GM21619 (cell line): ENCODE measurements around the gene FAM169A.
"Not testable (repeated sequence)": the region's sequence is repeated elsewhere in the genome, so short reads cannot be mapped to it uniquely, and the experiment has no call there.

Source experiments
- ATAC-seq: cut with Tn5 transposase; IDR thresholded peaks from one replicate; pipeline ENCODE4 v1.9.1; 2021; ENCODE audit not compliant: unreplicated experiment

FAM169A gene

DNA sequence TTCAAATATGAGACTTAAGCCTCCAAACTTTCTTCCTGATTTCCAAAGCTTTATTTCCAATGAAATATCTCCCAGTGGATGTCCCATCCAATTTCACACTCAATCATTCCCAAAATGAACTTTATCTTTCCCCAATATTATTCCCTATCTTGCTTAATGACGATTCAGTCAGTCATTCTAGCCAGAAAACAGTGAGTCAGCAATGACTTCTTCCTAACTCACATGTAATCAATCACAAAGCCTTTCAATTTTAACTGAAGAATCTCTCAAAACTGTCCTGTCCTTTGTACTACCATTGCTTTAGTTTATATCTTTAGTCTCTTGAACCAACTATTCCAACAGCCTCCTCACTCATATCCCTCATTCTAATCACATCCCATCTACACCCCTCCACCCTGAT, 64.2 kb downstream of the FAM169A start:
- ATAC-seq: no peak

- ATAC-seq: no peak
Measured at GRCh38 chr5:74801197-74801596, 65.0 kb downstream of the FAM169A start.

DNA sequence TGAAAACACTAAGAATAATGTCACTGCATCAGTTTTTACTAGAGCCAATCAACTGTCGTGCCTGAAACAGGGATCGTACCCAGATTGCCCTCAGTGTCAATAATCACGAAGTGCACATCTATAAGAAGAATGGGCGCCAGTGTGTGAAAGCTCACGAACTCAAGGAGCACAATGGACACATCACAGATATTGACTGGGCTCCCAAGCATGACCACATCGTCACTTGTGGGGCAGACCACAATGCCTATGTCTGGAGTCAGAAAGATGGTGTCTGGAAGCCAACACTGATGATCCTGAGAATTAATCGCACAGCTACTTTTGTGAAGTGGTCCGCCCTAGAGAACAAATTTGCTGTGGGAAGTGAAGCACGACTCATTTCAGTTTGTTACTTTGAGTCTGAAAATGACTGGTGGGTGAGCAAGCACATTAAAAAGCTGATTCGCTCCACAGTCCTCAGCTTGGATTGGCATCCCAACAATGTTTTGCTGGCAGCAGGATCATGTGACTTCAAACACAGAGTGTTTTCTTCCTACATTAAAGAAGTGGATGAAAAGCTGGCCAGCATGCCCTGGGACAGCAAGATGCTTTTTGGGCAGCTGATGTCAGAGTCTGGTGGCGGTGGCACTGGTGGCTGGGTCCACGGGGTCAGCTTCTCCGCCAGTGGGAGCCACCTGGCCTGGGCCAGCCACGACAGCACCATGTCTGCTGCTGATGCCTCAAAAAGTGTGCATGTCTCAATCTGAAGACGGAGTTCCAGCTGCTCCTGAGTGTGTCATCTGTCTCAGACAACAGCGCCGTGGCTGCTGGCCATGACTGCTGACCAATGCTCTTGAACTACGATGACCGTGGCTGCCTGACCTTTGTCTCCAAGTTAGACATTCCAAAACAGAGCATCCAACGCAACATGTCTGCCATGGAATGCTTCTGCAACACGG, 66.9 kb downstream of the FAM169A start:
- ATAC-seq: no peak

GRCh38 chr5:74791669-74792068, 74.5 kb downstream of the FAM169A start:
- ATAC-seq: not testable (repeated sequence)

DNA sequence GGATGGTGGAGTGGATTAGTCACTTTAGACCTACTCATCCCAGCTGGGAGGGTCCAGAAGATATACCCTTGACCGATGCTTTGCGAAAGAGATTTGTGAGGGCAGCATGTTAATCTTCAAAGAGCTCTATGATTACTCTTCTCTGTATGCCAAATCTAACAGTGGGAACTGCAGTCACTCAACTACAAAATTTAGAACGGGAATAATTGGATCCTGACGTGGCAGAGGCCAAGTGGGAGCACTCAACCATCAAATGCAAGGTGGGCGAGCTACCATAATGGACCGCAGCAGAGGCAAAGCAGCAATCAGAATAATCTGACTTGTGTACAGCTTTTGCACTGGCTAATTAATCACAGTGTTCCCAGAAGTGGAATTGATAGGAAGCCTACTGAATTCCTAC, 78.8 kb downstream of the FAM169A start:
- no peak for ATAC-seq

DNA sequence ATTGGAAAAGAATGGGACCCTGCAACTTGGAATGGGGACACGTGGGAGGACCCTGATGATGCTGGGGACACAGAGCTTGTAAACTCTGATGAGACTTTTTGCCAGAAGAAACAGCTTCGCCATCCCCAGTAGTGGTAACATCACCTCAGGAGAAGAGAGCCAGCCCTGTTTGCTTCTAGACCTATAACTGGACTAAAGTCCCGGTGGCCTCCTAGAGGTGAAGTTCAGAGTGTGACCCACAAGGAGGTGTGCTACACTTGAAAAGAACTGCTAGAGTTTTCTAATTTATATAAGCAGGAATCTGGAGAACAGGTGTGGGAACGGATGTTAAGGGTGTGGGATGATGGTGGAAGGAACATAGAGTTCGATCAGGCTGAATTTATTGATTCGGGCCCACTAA, 79.3 kb downstream of the FAM169A start:
- no peak for ATAC-seq

GRCh38 chr5:74778609-74779008, 87.6 kb downstream of the FAM169A start:
- no peak for ATAC-seq

DNA sequence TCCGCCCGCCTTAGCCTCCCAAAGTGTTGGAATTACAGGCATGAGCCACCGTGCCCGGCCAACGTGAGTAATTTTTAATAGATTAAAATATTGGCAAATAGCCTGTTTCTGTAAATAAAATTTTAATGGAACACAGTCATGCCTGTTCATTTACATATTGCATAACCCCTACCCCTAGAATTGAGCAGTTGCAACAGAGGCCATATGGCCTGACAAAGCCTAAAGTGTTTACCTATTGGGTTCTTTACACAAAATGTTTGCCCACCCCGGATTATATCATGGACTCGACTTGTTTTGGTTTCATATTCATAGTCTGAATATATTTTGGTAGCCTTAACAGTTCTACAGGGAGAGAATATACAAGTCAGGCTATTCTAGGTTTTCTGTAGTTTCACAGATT, 93.8 kb downstream of the FAM169A start:
- no peak for ATAC-seq

DNA sequence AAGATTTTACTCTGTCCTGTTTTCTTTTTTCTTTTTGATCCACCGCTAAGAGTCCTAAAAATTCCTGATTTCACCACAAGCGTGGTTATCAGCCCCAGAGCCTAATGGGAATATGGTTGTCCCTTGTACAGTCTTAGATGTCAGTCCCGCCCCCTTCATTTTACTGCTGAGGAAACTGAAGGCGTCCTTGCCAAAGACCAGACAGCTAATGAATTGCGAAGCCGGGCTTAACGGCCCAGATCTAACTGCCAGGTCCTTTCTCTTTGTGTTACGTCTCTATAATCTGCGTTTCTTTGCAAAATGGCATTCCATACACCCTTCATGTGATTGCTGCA, 98.6 kb downstream of the FAM169A start:
- peak; percentile 13 for ATAC-seq

DNA sequence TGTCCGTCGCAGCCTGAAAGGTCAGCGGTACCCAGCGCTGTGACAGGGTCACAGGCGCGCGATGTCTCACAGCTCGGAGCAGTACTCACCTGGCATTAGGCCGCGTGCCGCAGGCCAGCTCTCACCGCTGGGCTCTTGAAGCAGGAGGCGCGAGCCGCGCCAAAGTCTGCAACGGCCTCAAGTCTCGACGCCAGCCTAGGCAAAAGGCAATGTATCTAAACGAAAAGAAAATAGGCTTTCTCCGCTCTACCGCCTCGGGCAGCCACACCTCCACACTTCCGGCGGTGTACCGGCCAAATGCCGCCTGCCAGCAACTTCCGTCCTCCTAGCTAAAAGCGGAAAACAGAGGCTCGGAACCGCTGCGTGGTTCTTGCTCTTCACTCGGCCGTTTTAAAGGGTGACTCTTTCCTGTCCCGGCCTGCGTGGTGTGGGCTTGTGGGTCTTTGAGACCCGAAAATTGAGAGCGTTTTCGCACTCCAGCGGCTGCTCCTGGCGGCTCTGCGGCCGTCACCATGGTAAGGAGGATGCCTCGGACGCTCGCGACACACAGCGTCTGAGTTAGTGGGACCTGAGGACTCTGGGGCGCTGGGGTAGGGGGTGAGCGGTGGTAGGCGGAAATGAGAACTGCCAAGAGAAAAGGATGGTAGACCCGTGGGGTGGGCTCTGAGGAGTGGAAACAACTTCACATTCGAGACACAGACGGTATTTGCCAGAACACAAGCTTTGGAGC, 99.2 kb downstream of the FAM169A start, which contains the start of the genes GFM2 and NSA2:
TSS of gene GFM2 (minus strand) at position 269 of the 730 bp plus-strand sequence. CDS start 3,375 bp downstream, outside the sequence.
TSS of gene NSA2 (plus strand) at position 401 of the 730 bp plus-strand sequence. CDS start at position 513, 112 bp downstream.
- peak; percentile 86 for ATAC-seq

DNA sequence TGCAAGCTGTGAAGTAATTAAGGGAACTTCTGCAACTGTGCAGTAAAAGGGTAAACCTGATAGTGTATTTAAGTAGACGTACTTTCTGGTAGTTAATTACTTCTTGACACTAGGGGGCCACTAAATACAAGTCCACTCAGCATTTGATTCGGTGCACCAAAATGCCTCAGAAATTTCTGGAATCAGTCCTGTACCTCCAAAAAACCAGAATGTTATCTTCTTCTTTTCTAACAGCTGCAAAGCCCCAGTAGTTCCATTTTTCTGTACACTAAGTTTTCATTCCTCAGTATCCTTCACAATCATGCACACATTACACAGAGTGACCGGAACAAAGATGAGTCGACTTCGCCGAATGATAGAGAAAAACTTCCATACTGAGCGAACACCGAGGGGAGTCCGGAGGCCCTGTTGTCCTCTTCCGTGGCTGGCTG, 99.8 kb downstream of the FAM169A start:
- peak; percentile 34 for ATAC-seq

DNA sequence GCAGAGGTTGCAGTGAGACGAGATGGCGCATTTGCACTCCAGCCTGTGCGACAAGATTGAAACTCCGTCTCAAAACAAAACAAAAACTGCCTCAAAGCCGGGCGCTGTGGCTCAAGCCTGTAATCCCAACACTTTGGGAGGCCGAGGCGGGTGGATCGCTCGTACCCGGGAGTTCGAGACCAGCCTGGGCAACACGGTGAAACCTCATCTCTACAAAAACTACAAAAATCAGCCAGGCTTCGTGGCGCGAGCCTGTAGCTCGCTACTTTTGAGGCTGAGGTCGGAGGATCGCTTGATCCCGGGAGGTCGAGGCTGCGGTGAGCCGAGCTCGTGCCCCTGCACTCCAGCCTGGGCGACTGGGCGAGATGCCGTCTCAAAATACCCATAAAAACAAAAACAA, 100.3 kb downstream of the FAM169A start:
- no peak for ATAC-seq

DNA sequence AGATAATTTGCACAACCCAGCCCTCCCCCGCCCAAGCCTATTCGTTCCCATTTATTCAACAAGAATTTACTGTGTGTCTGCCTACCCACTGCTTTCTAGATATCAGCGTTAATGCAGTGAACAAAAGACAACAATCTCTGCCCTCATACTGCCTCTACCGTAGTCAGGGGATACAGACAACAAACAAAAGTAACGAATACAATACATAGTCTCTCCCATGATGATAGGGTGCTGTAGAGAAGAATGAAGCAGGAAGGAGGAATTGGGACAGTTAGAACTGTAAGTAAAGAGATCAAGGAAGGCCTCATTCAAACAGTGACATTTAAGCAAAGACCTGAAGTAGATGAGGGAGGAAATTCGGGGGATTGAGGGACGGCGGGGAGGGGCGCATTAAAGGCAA, 101.0 kb downstream of the FAM169A start:
- no peak for ATAC-seq

DNA sequence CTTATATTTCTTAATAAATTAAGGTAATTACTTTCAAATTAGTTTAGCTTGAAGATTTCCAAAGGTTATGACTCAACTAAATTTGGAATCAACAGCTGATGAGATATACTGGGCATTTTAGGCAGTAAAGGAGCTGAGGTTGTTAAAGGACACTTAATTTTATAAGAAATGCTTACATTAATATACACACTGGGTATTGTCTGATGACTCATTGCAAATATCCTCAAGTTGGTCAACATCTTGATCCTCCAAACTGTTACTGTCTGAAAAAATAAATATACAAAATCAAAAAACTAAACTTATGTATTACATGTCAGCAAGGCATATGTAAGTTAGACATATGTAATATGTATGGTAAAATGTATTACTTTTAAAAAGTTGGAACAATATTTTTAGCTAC, 102.7 kb downstream of the FAM169A start:
- ATAC-seq: no peak

GRCh38 chr5:74762599-74762998, 103.6 kb downstream of the FAM169A start:
- ATAC-seq: no peak

GRCh38 chr5:74761241-74761640, 104.9 kb downstream of the FAM169A start:
- no peak for ATAC-seq

- not testable (repeated sequence) for ATAC-seq
Measured at GRCh38 chr5:74748742-74749141, 117.4 kb downstream of the FAM169A start.

DNA sequence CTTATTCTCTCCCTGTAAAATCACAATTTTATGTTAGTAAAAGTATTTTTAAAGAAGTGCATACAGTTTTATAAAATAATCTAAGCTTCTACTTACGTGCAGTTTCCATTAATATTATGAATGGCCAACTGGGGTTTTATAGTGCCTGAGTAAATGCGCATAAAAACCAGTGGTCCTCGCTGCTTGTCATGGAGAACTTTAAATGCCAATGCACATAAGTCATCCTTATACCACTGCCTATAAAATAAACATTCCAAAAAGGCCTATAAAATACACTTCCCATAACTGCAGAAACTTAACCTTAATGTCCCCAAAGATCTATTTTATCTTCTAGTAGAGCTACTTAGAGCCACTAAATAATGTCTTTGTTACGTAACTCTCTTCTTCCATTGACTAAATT, 127.8 kb downstream of the FAM169A start:
- ATAC-seq: no peak

- ATAC-seq: no peak
Measured at GRCh38 chr5:74736759-74737158, 129.4 kb downstream of the FAM169A start.
